Measurements from ENCODE around the gene EPN3. TPM values are rescaled to one million over a fixed set of nuclear protein-coding genes. Genes with fewer than 3 reads are reported as not detected.

The EPN3 gene
- total RNA-seq, 1 experiment from 2014 or later = 0.92 TPM

GRCh38 chr17:50536683-50537646 lies 4.4 kb downstream of the EPN3 start:
- intact Hi-C loops (cut with micrococcal nuclease; ENCODE audit: unreplicated experiment) = no loop called here
- no peaks in the 10 kb centered on the region; the same call in 1 of the 2 replicates for H3K36me3 ChIP-seq (ENCODE audit: control insufficient read depth, insufficient read depth, low read length)
- DNase-seq (ENCODE audit: low read depth, low spot score) = no peak
- H3K27me3 ChIP-seq (ENCODE audit: control insufficient read depth, insufficient read depth, low read length) = no peaks in the 10 kb centered on the region
- ChIA-PET CTCF (no interaction called here), POLR2A (no interaction called here)
- H3K4me1 ChIP-seq (ENCODE audit: control insufficient read depth, insufficient read depth, low read length) = peaks cover 53% of the 10 kb centered on the region
- no TSS peak for BruUV-seq (replicated peaks)
- no peak for ATAC-seq
- H3K9me3 ChIP-seq (ENCODE audit: control insufficient read depth, insufficient read depth, low read depth, low read length) = no peaks in the 10 kb centered on the region
- TF ChIP-seq REST (IDR thresholded peaks at IDR 0.05; ENCODE audit: insufficient read depth in 1 of 2, low read depth in 2 of 2, low read length in 1 of 2) (no peak), SIN3A (IDR thresholded peaks at IDR 0.05; ENCODE audit: borderline replicate concordance, insufficient read depth, low read depth, low read length) (no peak), TCF7L2 (IDR thresholded peaks at IDR 0.05; ENCODE audit: low read depth, low read length) (no peak), POLR2AphosphoS5 (IDR thresholded peaks at IDR 0.05; ENCODE audit: low read depth, low read length) (no peak), CTCF (IDR thresholded peaks at IDR 0.05) (no peak)
- no peak overlapping the region for H3K4me3 ChIP-seq (ENCODE audit: low read depth in 2 of 2, low read length in 2 of 2)
- in situ Hi-C loops (cut with HindIII; ENCODE audit: low pct_unique_long_range_greater_than_20kb, low sequenced_read_pairs) = no loop called here
- no peak overlapping the region for H3K27ac ChIP-seq (ENCODE audit: low read length)

GRCh38 chr17:50537721-50538548 lies 5.4 kb downstream of the EPN3 start:
- H3K9me3 ChIP-seq (ENCODE audit: control insufficient read depth, insufficient read depth, low read depth, low read length) = no peaks in the 10 kb centered on the region
- H3K4me3 ChIP-seq (ENCODE audit: low read depth in 2 of 2, low read length in 2 of 2) = no peak overlapping the region
- no peak overlapping the region for H3K27ac ChIP-seq (ENCODE audit: low read length)
- ChIA-PET POLR2A (no interaction called here), CTCF (interaction anchor here (0.5 kb wide), 1 partner anchor 163 kb away, joined by 4 read pairs; no protein-coding TSS in a partner anchor)
- no peak for TF ChIP-seq REST (IDR thresholded peaks at IDR 0.05; ENCODE audit: insufficient read depth in 1 of 2, low read depth in 2 of 2, low read length in 1 of 2)
- no peak for TF ChIP-seq CTCF (IDR thresholded peaks at IDR 0.05)
- no peak for TF ChIP-seq SIN3A (IDR thresholded peaks at IDR 0.05; ENCODE audit: borderline replicate concordance, insufficient read depth, low read depth, low read length)
- no peak for TF ChIP-seq TCF7L2 (IDR thresholded peaks at IDR 0.05; ENCODE audit: low read depth, low read length)
- no peak for TF ChIP-seq POLR2AphosphoS5 (IDR thresholded peaks at IDR 0.05; ENCODE audit: low read depth, low read length)
- no TSS peak for BruUV-seq (replicated peaks)
- no peak for DNase-seq (ENCODE audit: low read depth, low spot score)
- intact Hi-C loops (cut with micrococcal nuclease; ENCODE audit: unreplicated experiment) = no loop called here
- no peaks in the 10 kb centered on the region for H3K36me3 ChIP-seq (ENCODE audit: control insufficient read depth, insufficient read depth, low read length)
- H3K27me3 ChIP-seq (ENCODE audit: control insufficient read depth, insufficient read depth, low read length) = no peaks in the 10 kb centered on the region
- ATAC-seq = no peak
- in situ Hi-C loops (cut with HindIII; ENCODE audit: low pct_unique_long_range_greater_than_20kb, low sequenced_read_pairs) = no loop called here
- H3K4me1 ChIP-seq (ENCODE audit: control insufficient read depth, insufficient read depth, low read length) = peaks cover 50% of the 10 kb centered on the region

Measured in Panc1 (cell line).